Stimulated activated CD4-positive, alpha-beta T cell treated with anti-CD3 and anti-CD28 coated beads, Interleukin-4, amount 100 ng/mL, for 24 hours (primary cell): Measurements from ENCODE around the gene HCK.
A peak's percentile ranks its signal among the peaks of the same experiment; 100 is the strongest.
"Not testable (repeated sequence)": the region's sequence is repeated elsewhere in the genome, so short reads cannot be mapped to it uniquely, and the experiment has no call there.

Source experiments
- DNase-seq: peaks from one replicate; pipeline ENCODE4 v3.0.0-alpha.2; 2020

HCK gene

GRCh38 chr20:32029561-32029960 is 22.5 kb upstream of the HCK start:
- no peak for DNase-seq

- DNase-seq = peak; percentile 63
These were observed 20.8 kb upstream of the HCK start for GRCh38 chr20:32031007-32031958.

- DNase-seq = no peak
These were observed 18.7 kb upstream of the HCK start for GRCh38 chr20:32033316-32033715.

DNA sequence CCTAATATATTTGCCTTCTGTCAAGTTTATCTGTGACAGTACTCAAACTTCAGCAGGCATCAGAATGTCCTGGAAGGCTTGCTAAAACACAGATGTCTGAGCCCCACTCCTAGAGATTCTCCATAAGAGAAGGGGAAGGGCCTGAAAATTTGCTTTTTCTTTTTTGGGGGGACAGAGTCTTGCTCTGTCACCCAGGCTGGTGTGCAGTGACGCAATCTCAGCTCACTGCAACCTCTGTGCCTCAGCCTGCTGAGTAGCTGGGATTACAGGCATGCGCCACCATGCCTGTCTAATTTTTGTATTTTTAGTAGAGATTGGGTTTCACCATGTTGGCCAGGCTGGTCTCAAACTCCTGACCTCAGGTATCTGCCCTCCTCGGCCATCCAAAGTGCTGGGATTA is 18.3 kb upstream of the HCK start:
- not testable (repeated sequence) for DNase-seq

DNA sequence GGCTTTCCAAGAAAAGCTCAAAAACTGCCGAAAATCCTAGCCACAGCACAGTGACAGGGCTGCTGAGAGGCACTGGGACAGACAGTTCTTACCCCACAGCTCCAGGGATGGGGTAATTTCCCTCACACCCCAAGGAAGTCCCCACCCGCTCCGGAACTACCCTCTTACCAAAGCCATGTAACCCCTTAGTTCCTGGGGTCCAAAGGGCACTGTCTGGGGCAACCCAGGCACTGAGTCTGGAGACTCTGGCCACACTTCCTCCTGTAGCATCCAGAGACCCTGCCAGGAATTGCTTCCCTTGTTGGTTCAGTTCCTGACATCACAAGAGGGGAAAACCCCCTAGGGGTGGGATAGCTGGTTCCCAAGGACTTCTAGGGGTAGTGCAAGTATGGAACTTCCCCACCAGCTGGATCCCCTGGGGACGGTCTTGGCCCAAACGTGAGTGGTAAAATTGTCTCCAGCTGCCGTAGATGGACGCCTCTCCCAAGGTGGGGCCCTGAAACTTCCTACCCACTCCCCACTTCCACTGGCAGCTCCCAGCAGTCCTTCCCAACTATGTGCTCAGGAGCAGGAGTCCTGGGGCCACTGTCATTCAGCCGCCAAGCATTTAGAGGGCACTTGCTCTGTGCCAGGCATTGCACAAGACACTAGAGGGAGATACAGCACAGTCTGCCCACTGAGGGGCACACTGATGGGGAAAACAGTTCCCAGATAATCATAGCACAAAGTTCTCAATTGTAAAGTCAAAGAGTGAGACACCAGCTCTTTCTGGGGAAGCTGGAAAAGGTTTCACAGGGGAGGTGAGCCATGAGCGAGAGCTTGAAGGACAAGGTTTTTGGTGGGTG is 17.2 kb upstream of the HCK start:
- no peak for DNase-seq

GRCh38 chr20:32035426-32035779 is 16.6 kb upstream of the HCK start:
- DNase-seq = no peak

DNA sequence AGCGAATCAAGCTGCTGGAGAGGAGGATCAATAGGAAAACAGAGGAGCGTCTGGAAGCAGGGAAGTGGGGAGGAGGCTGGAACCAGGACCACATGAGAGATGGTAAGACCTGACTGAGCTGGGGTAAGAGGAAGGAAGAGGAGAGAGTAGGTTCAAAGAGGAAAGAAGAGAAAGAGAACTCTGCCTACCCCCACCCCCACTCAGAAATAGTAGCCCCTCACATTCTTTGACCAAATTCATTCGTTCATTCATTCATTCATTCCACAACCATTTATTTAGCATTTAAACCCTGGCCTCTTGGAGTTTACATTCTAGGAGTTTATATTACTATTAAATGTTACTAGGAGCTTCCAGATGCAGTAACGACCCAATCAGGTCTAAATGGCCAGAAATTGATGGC is 15.8 kb upstream of the HCK start:
- DNase-seq = no peak

GRCh38 chr20:32036716-32037485 is 15.1 kb upstream of the HCK start:
- no peak for DNase-seq

DNA sequence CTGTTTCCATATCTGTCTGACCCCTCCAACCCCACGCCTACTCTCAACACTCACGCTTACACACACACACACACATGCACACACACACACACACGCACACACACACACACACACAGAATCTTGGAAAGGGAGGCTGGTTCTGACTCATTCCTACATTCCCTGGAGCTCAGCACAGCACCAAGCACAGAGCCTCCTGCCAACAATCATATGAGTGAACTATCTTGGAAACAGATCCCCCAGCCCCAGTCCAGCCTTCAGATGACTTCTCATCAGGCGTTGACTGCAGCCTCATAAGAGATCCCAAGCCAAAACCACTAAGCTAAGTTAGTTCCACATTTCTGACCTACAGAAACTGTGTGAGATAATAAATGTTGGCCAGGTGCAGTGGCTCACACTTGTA is 14.1 kb upstream of the HCK start:
- DNase-seq = no peak

GRCh38 chr20:32040142-32040953 is 11.7 kb upstream of the HCK start:
- DNase-seq = no peak

DNA sequence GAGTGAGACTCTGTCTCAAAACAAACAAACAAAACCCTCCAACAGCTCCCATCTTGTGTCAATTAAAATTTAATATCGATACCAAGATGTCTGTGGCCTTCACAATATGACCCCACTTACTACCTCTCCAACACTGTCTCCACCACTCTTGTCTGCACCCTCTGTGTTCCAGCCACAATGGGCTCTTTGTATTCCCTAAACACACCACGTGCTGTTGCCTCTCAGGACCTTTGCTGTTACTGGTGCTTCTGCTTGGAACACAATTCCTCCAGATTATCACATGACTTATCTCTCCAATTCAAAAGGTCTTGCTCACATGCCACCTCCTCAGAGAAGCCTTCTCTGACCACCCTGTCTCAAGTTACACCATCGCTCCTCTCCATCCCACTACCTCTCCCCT is 6.0 kb upstream of the HCK start:
- DNase-seq = no peak

DNA sequence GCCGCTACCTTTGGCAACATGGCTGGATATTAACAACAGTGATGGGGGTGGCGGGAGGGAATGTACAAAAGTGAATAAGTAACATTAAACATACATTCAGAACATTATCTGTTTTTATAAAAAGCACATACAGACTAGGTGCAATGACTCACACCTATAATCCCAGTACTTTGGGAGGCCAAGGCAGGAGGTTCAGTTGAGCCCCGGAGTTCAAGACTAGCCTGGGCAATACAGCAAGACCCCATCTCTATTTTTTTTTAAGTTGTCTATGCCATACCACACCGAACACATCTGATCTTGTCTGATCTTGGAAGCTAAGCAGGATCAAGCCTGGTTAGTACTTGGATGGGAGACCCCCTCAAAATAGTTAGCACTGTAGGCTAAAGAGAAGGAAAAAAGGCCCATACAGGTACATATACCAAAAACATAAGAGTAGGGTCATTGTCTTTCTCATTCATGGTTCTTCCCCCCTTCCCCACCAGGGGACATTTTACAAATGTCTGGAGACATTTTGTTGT is 1.7 kb upstream of the HCK start:
- no peak for DNase-seq

DNA sequence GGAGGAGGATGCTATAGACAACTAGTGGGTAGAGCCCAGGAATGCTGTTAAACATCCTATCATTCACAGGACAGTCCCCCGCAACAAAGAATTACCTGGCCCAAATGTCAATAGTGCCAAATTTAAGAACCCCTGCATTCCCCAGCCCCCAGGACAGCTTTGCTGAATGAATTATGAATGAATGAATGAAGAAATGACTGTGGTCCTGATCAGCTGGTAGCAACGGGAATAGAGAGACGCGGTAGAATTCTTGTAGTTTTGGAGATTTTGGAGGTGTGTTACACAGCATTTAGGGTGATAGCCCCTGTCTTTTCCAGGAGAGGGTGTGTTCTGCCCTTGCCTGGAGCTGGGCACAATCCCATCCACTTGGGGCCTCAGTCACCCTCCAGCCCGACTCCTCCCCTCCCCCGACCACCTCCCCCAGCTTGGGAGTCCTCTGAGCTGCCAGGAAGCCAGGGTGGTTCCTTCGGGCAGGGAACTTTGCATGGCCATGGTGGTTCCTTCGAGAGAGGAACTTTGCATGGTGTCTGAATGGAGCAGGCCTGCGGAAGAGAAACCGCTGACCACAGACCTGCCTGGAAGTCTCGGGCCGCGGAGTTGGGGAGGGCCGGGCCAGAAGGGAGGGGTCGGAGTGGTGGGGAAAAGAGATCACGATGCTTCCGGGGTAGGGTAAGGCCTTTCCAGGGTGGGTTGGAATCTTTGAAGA is 1.0 kb upstream of the HCK start:
- DNase-seq = no peak

DNA sequence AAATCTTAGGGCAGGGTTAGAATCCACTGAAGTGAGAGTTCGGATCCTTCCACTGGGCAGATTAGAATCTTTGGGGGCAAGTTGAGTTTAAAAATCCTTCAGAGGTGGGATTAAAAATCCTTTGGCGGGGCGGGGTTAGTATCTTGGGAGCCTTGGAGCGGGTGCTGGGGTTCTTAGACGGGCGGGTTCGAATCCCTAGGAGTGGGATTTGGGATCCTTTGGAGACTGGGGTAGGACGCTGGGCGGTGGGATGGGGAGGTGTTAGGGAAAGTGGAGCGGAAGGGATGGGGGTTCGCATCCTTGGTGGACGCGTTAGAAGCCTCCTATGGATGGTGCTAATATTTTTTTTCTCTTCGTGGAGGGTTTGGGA is 337 bp upstream of the HCK start:
- DNase-seq = no peak

DNA sequence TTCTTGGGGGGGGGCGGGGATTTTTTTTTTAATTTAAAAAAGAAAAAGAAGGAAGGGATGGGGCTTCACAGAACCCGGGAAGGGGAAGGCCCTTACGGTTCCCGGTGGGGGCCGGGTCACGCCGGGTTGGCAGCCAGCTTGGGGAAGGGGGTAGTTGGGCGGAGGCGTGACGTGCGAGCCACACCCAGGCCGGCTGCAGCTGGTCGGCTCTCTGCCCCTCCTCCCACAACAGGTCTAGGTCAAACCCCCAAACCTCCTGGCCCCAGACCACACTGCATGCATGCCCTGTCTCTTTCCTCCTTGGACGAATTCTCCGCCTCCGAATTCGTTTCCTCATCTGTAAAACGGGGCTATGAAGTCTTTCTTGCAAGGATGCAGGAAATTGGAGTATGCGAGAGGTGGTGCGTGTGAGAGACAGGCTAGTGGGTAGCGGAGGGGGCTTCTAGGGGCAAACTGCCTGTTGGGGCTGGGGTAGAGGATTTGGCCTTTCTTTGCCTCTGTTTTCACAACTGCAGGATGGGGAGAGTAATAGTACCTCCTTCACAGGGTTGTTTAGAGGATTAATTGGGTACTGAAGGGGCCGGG is 828 bp downstream of the HCK start:
- DNase-seq = no peak

- DNase-seq = no peak
These were observed 1.6 kb downstream of the HCK start for GRCh38 chr20:32053648-32054047.

DNA sequence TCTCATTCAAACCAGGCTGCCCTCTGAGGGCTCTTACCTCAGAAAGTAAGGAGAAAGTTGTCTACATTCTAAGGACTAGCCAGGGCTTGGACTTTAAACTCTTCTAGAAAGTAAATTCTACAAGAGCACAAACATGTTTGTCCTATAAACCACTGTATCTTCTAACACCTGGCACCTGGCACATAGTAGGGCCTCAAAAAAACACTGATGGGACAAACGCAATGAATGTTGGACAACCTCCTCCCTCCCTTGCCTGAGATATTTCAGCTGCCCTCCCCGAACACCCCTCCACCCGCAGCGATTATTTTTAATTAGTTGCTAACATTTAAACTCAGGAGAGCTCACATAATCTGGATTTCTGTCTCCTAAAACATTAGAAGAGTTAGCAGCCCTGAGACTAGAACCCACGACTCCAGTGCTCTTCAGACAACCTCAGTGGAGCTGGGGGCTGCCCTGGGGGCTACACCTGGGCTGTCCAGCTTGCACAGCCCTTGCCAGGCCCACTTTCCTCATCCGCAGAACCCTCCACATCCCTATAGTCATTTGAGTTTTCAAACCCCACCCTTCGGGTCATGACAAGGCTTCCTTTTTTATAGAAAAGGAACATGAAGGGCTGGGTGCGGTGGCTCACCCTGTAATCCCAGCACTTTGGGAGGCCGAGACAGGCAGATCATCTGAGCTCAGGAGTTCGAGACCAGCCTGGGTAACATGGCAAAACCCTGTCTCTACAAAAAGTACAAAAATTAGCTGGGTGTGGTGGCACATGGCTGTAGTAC is 4.9 kb downstream of the HCK start:
- no peak for DNase-seq

GRCh38 chr20:32057656-32058184 is 5.7 kb downstream of the HCK start:
- DNase-seq = no peak

- no peak for DNase-seq
These were observed 7.1 kb downstream of the HCK start for GRCh38 chr20:32059189-32059588.

DNA sequence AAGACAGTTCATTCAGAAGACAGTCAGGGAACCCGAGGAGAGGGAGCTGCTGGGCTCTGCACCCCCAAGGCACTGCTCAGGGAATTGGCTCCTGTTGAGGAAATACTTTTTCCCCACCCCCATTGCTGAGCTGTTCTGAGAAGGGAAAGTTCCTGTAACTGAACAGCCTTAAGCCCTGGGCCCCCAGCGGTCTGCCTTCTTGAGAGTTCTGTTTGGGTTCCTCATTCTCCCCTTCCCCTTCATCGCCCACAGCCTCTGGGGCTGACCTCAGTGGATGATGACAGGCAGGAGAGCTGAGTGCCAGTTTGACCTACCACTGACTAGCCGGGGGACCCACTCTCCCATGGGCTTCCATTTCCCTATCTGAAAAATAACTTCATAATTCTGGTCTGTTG is 10.7 kb downstream of the HCK start:
- DNase-seq = no peak
